PC-3 (cell line): ENCODE measurements around the gene SEC14L1.

Experiments
- EZH2 ChIP-seq: fragments of 300-600 bp; sonication (generic); IDR thresholded peaks from one replicate; pipeline ENCODE4 v1.6.1; 2017; ENCODE audit warnings: antibody characterized with exemption, mild to moderate bottlenecking, low read length; ENCODE audit not compliant: unreplicated experiment
- TF ChIP-seq, protein P1 (sequence below): fragments of 300-600 bp; sonication (generic); conservative IDR thresholded peaks from 2 replicates; pipeline ENCODE4 v1.5.1; 2017; ENCODE audit warnings: antibody characterized with exemption, low read depth, mild to moderate bottlenecking, low read length

DNA sequence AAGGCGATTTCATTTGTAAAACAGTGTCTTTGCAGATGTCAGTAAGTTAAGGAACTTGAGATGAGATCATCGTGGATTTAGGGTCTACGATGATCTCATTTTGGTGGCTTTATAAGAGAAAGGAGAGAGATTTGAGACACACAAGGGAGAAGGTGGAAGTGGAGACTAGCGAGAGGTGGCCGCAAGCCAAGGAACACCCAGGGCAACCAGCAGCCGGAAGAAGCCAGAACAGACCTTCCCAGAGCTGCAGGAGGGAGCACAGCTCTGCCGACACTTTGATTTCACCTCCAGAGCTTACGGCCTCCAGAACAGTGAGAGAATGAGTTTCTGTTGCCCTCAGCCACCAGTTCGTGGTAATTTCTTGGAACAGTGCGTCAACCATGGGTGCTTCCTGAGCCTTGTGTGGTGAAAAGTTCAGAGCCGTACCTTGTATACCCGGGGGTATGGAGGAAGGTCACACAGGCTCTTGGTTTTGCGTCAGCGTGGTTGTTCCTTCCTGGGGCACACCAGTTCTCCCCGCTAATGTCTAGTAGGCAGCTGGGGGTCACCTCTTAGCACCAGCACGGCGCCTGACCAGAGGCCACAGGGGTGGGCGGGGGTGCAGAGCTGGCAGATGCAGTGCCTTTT is 12.9 kb upstream of the SEC14L1 start:
- TF ChIP-seq, protein P1, sequence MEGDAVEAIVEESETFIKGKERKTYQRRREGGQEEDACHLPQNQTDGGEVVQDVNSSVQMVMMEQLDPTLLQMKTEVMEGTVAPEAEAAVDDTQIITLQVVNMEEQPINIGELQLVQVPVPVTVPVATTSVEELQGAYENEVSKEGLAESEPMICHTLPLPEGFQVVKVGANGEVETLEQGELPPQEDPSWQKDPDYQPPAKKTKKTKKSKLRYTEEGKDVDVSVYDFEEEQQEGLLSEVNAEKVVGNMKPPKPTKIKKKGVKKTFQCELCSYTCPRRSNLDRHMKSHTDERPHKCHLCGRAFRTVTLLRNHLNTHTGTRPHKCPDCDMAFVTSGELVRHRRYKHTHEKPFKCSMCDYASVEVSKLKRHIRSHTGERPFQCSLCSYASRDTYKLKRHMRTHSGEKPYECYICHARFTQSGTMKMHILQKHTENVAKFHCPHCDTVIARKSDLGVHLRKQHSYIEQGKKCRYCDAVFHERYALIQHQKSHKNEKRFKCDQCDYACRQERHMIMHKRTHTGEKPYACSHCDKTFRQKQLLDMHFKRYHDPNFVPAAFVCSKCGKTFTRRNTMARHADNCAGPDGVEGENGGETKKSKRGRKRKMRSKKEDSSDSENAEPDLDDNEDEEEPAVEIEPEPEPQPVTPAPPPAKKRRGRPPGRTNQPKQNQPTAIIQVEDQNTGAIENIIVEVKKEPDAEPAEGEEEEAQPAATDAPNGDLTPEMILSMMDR, result no peak
- no peak for TF ChIP-seq EZH2
